ENCODE measurements around the gene LDLRAD4.

DNA sequence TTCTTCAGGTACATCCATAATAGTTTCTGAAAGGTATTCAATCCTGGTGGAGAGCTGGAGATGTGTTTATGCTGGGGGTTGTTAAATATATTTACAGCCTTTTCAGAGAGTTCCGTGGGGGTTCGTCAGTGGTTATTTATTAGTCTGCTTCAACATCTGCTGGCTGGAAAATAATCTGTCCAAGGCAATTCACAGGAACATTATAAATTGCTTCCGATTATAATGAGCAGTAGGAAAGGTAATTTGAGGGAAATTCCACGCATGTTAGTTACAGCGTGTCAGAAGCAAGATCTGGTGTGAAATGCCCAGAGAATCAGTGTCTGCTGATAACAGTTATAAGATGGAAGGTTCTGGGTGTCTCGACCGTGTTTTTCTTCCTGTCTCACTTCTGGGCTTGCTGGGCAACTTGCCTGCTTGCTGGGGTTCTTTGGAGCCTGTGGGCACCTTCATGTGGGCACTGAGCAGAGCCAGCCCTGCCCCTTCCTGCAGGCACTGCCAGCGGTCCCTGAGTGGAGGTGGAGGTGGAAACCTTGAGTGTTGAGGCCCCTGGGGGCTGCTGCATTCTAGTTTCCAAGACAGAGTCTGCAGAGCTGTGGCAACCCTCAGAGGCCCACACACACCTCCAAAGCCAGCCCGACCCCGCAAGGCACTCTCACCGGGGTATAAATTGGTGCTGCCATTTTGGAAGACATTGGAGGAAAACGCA is 322.1 kb downstream of the LDLRAD4 start:
- TF ChIP-seq EZH2phosphoT487 (IDR thresholded peaks at IDR 0.05; ENCODE audit: borderline replicate concordance, low read length) = no peak
- TF ChIP-seq, protein P1, sequence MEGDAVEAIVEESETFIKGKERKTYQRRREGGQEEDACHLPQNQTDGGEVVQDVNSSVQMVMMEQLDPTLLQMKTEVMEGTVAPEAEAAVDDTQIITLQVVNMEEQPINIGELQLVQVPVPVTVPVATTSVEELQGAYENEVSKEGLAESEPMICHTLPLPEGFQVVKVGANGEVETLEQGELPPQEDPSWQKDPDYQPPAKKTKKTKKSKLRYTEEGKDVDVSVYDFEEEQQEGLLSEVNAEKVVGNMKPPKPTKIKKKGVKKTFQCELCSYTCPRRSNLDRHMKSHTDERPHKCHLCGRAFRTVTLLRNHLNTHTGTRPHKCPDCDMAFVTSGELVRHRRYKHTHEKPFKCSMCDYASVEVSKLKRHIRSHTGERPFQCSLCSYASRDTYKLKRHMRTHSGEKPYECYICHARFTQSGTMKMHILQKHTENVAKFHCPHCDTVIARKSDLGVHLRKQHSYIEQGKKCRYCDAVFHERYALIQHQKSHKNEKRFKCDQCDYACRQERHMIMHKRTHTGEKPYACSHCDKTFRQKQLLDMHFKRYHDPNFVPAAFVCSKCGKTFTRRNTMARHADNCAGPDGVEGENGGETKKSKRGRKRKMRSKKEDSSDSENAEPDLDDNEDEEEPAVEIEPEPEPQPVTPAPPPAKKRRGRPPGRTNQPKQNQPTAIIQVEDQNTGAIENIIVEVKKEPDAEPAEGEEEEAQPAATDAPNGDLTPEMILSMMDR (conservative IDR thresholded peaks at IDR 0.05; ENCODE audit: low read depth, low read length) = no peak
- no peak for TF ChIP-seq EZH2 (IDR thresholded peaks at IDR 0.05; ENCODE audit: low read length, unreplicated experiment)
